HT-29 (cell line): ENCODE data around the gene SRF. TPM values are rescaled to one million over a fixed set of nuclear protein-coding genes. Genes with fewer than 3 reads are reported as not detected.

Experiments
- DNase-seq: peaks from one replicate; pipeline ENCODE4 v3.0.0-alpha.2; 2015; ENCODE audit warnings: low spot score
- total RNA-seq: library from RNA; depleted of rRNA; stranded (reverse); fragments of >200 nt; shearing (Covaris generic); gene quantifications from 2 replicates; pipeline ENCODE4 v1.2.3, GENCODE V29; 2014

The SRF gene
- total RNA-seq, 1 experiment from 2014 or later, result 57.4 TPM

DNA sequence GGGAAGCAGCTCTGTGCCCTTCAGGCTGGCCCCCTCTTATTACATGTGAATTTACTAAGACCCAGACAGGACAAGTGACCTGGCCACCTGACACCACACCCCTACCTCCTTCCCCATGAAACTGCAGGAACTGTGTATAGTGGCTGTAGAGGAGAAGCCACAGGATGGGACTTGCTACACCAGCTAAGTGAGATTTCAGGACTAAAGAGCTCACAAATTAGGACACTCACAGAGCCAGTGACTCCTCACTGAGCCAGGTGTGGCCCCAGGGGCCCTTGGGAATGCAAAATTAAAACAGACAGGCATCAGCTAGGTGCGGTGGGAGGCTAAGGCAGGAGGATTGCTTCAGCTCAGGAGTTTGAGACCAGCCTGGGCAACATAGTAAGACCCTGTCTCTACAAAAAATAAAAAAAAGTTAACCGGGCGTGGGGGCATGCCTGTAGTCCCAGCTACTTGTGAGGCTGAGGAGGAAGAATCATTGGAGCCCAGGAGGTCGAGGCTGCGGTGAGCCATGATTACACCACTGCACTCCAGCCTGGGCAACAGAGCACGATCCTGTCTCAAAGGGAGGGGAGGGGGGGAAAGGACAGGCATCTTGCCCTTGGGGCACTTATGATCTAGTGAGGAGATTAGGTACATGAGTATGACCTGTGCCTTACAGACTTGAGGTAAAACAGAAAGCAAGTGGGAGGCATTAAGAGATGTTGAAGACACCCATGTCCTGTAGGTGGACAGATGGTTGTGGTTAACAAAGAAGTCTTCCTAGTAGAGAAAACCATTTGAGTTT, 23.2 kb upstream of the SRF start:
- no peak for DNase-seq

DNA sequence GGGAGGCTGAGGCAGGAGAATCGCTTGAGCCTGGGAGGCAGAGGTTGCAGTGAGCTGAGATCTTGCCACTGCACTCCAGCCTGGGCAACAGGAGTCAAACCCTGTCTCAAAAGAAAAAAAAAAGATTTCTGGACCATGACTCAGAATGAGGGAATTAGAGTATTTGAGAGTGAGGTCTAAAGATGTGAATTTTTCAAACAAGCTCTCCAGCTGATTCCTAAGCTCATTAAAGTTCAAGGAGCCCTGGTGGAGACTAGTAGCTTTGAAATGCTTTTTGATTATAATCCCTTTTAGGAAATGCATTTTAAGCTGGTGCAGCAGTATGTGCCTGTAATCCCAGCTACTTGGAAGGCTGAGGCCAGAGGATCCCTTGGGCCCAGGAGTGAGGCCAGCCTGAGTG, 21.8 kb upstream of the SRF start:
- no peak for DNase-seq

- DNase-seq, result peak; percentile 69
Measured at GRCh38 chr6:43150051-43150751, 20.9 kb upstream of the SRF start.

DNA sequence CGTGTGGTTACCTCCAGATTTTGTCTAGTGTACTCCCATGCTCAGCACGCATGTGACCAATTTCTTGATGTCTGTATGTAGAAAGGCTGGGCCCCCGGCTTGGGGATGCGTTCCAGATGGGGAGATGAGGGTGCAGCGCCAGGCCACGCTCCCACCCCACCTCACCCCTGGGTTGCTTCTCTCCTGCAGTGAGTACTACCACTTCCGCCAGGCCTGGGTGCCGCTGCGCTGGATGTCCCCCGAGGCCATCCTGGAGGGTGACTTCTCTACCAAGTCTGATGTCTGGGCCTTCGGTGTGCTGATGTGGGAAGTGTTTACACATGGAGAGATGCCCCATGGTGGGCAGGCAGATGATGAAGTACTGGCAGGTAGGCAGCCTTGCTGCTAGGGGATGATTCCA, 11.5 kb upstream of the SRF start:
- DNase-seq, result no peak

GRCh38 chr6:43163899-43164298, 7.2 kb upstream of the SRF start:
- no peak for DNase-seq

GRCh38 chr6:43170417-43170930, 595 bp upstream of the SRF start:
- no peak for DNase-seq

- DNase-seq, result no peak
Measured at GRCh38 chr6:43171707-43172103, 636 bp downstream of the SRF start.

DNA sequence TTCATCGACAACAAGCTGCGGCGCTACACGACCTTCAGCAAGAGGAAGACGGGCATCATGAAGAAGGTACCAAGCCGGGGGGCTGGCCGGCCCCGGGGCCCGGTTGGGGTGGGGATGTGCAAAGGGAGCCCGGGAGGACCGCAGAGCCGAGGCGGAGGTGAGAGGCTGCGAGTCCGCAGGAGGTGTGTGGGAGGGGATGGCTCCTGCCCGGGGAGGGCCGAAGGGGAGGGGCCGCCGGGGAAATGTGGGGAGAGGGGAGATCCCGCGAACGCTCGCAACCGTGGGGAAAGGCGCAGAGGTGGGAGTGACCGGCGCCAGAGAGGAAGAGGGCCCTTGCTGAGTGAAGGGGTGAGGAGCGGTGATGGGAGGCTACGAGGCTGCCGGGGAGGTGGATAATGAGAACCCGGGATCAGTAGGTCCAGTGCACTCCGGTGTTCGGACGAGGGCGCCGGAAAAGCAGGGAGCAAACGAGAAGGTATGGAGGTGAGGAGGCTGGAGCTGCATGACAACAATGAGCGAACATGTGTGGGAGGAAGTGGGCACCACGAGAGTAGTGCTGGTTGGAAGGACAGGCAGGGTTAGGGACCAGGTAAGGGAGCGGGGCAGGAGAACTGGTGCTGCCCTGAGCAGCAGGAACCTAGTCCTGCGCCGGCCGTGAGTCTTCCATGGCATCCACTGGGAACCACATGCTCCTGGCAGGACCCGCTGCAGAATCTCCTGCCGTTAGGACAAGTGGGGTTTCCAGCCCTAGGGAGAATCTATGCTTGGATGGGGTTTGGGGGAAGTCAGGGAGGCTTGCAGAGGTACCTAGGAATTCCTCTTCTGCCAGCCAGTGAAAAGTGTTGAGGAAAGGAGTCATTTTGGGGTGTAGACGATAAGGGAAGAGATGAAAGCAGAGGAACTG, 1.3 kb downstream of the SRF start:
- DNase-seq, result peak; percentile 54

GRCh38 chr6:43173591-43174262, 2.7 kb downstream of the SRF start:
- peak; percentile 32 for DNase-seq

GRCh38 chr6:43174263-43175112, 3.4 kb downstream of the SRF start:
- DNase-seq, result peak; percentile 98

GRCh38 chr6:43175676-43176422, 4.8 kb downstream of the SRF start:
- DNase-seq, result no peak

DNA sequence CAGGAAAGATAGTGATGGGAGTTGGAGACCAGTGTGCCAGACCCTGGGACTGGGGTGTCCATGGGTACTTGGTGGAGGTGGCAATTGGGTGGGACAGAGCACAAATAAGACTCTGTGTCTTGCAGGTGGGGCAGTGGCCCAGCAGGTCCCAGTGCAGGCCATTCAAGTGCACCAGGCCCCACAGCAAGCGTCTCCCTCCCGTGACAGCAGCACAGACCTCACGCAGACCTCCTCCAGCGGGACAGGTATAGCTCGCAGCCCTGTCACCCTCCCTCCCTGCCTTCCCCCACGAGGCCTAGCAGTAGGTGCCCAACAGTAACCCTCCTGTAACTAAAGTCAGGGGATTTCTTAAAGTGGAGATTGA, 5.3 kb downstream of the SRF start:
- no peak for DNase-seq

GRCh38 chr6:43178150-43178549, 7.1 kb downstream of the SRF start:
- no peak for DNase-seq

DNA sequence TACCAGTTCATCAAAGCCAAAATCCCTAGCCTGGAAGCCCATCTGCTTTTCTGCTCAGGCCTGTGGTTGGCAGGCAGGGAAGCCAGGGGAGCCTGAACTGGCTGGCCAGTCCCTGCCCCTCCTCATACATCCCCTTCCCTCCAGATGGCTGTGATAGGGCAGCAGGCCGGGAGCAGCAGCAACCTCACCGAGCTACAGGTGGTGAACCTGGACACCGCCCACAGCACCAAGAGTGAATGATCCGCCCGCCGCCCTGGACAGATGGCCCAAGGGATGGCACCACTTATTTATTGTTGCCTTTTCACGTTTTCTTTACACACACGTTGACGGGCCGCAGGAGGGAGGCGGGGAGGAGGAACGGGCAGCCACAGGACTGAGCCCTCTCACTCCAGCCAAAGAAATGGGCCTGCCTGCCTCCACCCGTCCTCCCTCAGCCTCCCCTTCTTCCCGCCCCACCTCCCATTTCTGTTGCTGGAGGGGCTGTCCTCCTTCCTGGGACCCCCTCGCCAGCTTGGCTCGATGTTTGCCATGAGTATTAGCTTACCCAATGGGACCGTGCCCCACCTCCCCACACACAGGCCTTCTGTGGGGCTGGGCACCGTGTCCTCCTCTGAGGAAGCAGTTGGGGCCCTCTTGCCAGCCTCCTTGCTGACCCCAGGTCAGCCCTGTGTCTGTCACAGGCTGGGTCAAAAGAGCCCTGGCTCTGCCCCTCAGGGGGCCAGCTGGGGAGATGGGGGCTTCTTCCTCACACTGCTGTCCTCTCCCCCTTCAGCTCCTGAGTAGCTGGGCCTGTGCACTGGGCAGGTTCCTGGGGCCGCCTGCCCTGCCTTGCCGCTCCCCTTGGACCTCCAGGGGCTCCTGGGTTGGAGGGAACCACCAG, 8.1 kb downstream of the SRF start:
- DNase-seq, result no peak

DNA sequence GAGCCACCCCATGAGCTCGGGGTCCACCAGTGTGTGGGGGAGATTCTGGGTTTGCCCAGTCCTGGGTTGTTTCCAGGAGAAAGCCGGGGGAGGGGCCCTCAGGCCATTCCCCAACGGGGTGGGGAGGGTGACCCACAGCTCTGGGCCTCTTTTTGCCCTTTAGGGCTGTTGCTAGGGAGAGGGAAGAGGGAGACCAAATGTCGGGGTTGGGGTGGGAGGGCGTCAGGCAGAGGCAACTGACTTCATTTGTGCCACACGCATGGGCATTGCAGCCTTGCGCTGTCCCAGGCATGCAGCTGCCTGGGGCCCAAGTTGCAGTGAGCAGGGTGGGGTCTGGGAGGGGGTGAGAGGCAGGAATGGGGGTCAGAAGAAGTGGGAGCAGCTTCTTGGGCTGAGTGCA, 9.0 kb downstream of the SRF start:
- no peak for DNase-seq

DNA sequence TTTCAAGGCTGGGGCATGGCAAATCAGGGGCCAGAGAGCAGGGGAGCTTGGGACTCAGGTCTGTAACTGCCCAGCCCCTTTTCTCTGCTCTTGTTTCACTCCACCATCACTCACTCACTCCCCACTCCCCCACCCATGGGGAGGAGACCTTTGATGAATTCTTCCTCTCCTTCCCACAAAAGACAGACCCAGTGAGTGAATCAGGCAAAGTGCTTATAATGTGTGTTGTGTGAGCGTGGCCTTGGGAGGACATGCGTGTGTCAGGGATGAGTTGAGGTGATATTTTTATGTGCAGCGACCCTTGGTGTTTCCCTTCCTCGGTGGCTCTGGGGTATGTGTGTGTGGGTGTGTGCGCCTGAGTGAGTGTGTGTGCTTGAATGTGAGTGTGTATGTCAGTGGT, 9.9 kb downstream of the SRF start:
- DNase-seq, result no peak

DNA sequence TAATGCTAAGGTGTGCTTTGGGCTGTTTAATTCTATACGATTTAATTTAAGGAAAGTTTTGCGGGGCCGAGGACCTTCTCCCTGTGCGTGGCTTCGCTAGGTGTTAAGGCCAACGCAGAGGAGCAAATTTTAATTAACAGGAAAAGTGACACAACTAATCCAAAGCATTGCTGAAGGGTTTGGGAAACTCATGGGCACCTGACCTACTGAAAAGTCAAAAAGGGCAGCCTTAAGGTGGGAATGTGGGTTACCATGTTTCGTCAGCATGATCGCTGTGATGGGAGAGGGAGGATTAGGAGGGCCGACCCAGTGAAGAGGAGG, 10.5 kb downstream of the SRF start:
- DNase-seq, result no peak

- DNase-seq, result peak; percentile 73
Measured at GRCh38 chr6:43181942-43182860, 11.1 kb downstream of the SRF start, which contains the start of gene CUL9. TSS of gene CUL9 (plus strand) at chr6:43182196. CDS start at chr6:43184311, 2,115 bp downstream.
